Measurements from ENCODE around the gene GRK7.

Gene GRK7

GRCh38 chr3:141723255-141723654 lies 40.0 kb upstream of the GRK7 start:
- no peak overlapping the region for H2AFZ ChIP-seq (ENCODE audit: low read depth, low read length)
- no peak overlapping the region for H3K9ac ChIP-seq (ENCODE audit: low read length)
- H3K4me2 ChIP-seq (ENCODE audit: low read length) = no peak overlapping the region
- no peak overlapping the region for H3K4me3 ChIP-seq (ENCODE audit: low read length)
- TF ChIP-seq EZH2phosphoT487 (IDR thresholded peaks at IDR 0.05; ENCODE audit: low read depth) (no peak), CTCF (IDR thresholded peaks at IDR 0.05; ENCODE audit: low read depth, low read length) (no peak)
- no peaks in the 10 kb centered on the region for H3K27me3 ChIP-seq (ENCODE audit: low read depth, low read length)
- H3K79me2 ChIP-seq (ENCODE audit: low read length) = no peaks in the 10 kb centered on the region
- no peaks in the 10 kb centered on the region for H3K36me3 ChIP-seq (replicated peaks; ENCODE audit: low read depth, low read length)
- no peak overlapping the region for H3K27ac ChIP-seq (ENCODE audit: low read length)
- no peaks in the 10 kb centered on the region for H4K20me1 ChIP-seq (ENCODE audit: insufficient read depth, low read length)
- no peaks in the 10 kb centered on the region for H3K9me3 ChIP-seq (ENCODE audit: insufficient read depth, low read length)
- no peaks in the 10 kb centered on the region for H3K4me1 ChIP-seq (ENCODE audit: low read length)

- Histone ChIP-seq H3K27ac (ENCODE audit: low read length) (no peak overlapping the region), H4K20me1 (ENCODE audit: insufficient read depth, low read length) (no peaks in the 10 kb centered on the region), H3K9ac (ENCODE audit: low read length) (no peak overlapping the region), H2AFZ (ENCODE audit: low read depth, low read length) (no peak overlapping the region), H3K36me3 (replicated peaks; ENCODE audit: low read depth, low read length) (no peaks in the 10 kb centered on the region), H3K9me3 (ENCODE audit: insufficient read depth, low read length) (no peaks in the 10 kb centered on the region), H3K79me2 (ENCODE audit: low read length) (no peaks in the 10 kb centered on the region), H3K4me1 (ENCODE audit: low read length) (no peaks in the 10 kb centered on the region), H3K27me3 (ENCODE audit: low read depth, low read length) (no peaks in the 10 kb centered on the region), H3K4me3 (ENCODE audit: low read length) (no peak overlapping the region), H3K4me2 (ENCODE audit: low read length) (no peak overlapping the region)
- TF ChIP-seq CTCF (IDR thresholded peaks at IDR 0.05; ENCODE audit: low read depth, low read length) = no peak
- no peak for TF ChIP-seq EZH2phosphoT487 (IDR thresholded peaks at IDR 0.05; ENCODE audit: low read depth)
Measured at GRCh38 chr3:141724186-141724585, 39.0 kb upstream of the GRK7 start.

- H3K27me3 ChIP-seq (ENCODE audit: low read depth, low read length) = no peaks in the 10 kb centered on the region
- no peak overlapping the region for H2AFZ ChIP-seq (ENCODE audit: low read depth, low read length)
- H3K4me1 ChIP-seq (ENCODE audit: low read length) = no peaks in the 10 kb centered on the region
- no peaks in the 10 kb centered on the region for H4K20me1 ChIP-seq (ENCODE audit: insufficient read depth, low read length)
- no peak overlapping the region for H3K4me3 ChIP-seq (ENCODE audit: low read length)
- H3K27ac ChIP-seq (ENCODE audit: low read length) = no peak overlapping the region
- H3K79me2 ChIP-seq (ENCODE audit: low read length) = no peaks in the 10 kb centered on the region
- no peak for TF ChIP-seq CTCF (IDR thresholded peaks at IDR 0.05; ENCODE audit: low read depth, low read length)
- no peak for TF ChIP-seq EZH2phosphoT487 (IDR thresholded peaks at IDR 0.05; ENCODE audit: low read depth)
- H3K9ac ChIP-seq (ENCODE audit: low read length) = no peak overlapping the region
- no peaks in the 10 kb centered on the region for H3K9me3 ChIP-seq (ENCODE audit: insufficient read depth, low read length)
- H3K36me3 ChIP-seq (replicated peaks; ENCODE audit: low read depth, low read length) = no peaks in the 10 kb centered on the region
- H3K4me2 ChIP-seq (ENCODE audit: low read length) = no peak overlapping the region
Measured at GRCh38 chr3:141725036-141725435, 38.2 kb upstream of the GRK7 start.

GRCh38 chr3:141726483-141726882 lies 36.7 kb upstream of the GRK7 start:
- Histone ChIP-seq H4K20me1 (ENCODE audit: insufficient read depth, low read length) (no peaks in the 10 kb centered on the region), H3K4me1 (ENCODE audit: low read length) (no peaks in the 10 kb centered on the region), H2AFZ (ENCODE audit: low read depth, low read length) (no peak overlapping the region), H3K27me3 (ENCODE audit: low read depth, low read length) (no peaks in the 10 kb centered on the region), H3K4me2 (ENCODE audit: low read length) (no peak overlapping the region), H3K36me3 (replicated peaks; ENCODE audit: low read depth, low read length) (no peaks in the 10 kb centered on the region), H3K9ac (ENCODE audit: low read length) (no peak overlapping the region), H3K9me3 (ENCODE audit: insufficient read depth, low read length) (no peaks in the 10 kb centered on the region), H3K79me2 (ENCODE audit: low read length) (no peaks in the 10 kb centered on the region), H3K27ac (ENCODE audit: low read length) (no peak overlapping the region), H3K4me3 (ENCODE audit: low read length) (no peak overlapping the region)
- TF ChIP-seq EZH2phosphoT487 (IDR thresholded peaks at IDR 0.05; ENCODE audit: low read depth) = no peak
- TF ChIP-seq CTCF (IDR thresholded peaks at IDR 0.05; ENCODE audit: low read depth, low read length) = no peak
